Loucy (cell line): ENCODE data around the gene ILDR1.

Experiments
- CTCF ChIP-seq: fragments of 200-600 bp; sonication (generic); conservative IDR thresholded peaks from 2 replicates; pipeline ENCODE4 v1.5.1; 2014; ENCODE audit warnings: mild to moderate bottlenecking, antibody characterized with exemption, low read length
- EZH2phosphoT487 ChIP-seq: fragments of 200-600 bp; IDR thresholded peaks from 2 replicates; pipeline ENCODE4 v1.6.1; 2018; ENCODE audit warnings: antibody characterized with exemption, mild to moderate bottlenecking, moderate library complexity, borderline replicate concordance

- TF ChIP-seq CTCF (no peak), EZH2phosphoT487 (no peak)
These were observed 41.6 kb downstream of the ILDR1 start for GRCh38 chr3:121980450-121980796.
